DMS53 treated with DMSO at 0.1 percent for 48 hours (cell line): ENCODE results near the gene STEAP1.

Source experiments
- DNase-seq: peaks from one replicate; lab custom pipeline; 2025; ENCODE audit not compliant: unreplicated experiment; lab: John Stamatoyannopoulos, UW

Gene STEAP1

DNA sequence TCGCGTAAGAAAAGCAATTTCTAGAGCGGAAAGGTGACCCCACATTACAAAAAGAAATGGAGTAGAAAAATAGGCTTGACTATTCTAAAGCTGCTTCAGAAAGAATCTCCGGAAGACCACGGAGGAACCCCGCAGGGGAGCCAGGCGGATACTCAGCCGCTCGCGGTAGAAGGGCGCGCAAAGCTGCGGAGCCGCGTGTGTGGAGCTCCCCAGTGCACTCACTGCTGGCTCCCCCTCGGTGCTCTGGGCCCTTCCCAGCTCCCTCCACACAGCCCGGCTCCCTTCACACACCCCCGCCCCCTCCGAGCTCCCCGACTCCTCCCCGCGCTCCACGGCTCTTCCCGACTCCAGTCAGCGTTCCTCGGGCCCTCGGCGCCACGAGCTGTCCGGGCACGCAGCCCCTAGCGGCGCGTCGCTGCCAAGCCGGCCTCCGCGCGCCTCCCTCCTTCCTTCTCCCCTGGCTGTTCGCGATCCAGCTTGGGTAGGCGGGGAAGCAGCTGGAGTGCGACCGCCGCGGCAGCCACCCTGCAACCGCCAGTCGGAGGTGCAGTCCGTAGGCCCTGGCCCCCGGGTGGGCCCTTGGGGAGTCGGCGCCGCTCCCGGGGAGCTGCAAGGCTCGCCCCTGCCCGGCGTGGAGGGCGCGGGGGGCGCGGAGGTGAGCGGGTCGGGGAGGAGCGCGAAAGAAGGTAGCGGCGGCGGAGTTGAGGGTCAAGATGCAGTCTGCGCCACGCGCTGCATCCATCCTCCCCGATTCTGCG lies 57.3 kb downstream of the STEAP1 start, which contains the start of gene STEAP2:
Gene STEAP2 (plus strand): TSS at position 350 of the 758 bp plus-strand sequence. CDS start 13,343 bp downstream, outside the sequence.
- peak; percentile 81 for DNase-seq

DNA sequence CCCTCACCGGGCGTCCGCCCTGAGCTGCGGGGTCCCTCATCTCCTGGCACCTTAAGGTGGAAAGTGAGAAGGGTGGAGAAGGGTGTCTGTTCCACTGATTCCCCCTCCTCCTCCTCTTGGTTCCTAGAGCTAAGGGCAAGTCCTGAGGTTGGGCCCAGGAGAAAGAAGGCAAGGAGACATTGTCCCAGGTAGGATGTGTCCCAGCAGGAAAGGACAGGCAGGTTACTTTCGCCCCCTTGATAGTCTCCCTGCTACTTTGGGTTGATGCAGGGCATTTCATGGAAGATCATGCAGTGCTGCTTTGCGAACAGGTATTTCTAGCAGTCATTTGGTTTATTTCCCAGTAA lies 57.9 kb downstream of the STEAP1 start:
- DNase-seq: no peak

DNA sequence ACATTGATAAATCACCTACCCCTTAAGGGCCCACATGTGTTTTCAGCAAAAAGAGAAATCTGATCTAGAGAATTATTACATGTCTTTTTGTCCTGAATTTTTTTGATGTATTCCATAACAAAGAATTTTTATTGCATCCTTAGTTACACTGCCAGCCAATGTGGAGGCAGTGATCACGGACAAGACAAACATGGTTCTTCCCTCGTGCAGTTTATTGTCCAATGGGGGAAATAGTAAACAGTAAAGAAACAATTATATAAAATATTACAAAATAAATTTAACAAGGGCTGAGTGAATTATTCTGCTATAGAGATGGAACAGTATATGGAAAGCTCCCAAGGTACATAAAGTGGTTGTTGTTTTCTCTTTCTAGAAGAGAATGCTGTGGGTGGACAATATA lies 59.3 kb downstream of the STEAP1 start:
- DNase-seq: no peak
